ENCODE data around the gene FLNC.

Gene FLNC

GRCh38 chr7:128830231-128831177, at the start of gene FLNC:
TSS of gene FLNC (plus strand) at chr7:128830406. CDS start at chr7:128830638, 232 bp downstream.
- no peak for DNase-seq (ENCODE audit: low read depth in 2 of 2)

- no peak for DNase-seq (ENCODE audit: low read depth in 2 of 2)
Measured at GRCh38 chr7:128781126-128781525, 49.1 kb upstream of the FLNC start.

- DNase-seq (ENCODE audit: low read depth in 2 of 2), result no peak
Measured at GRCh38 chr7:128781851-128782250, 48.4 kb upstream of the FLNC start.

GRCh38 chr7:128783143-128783861, 46.9 kb upstream of the FLNC start:
- no peak for DNase-seq (ENCODE audit: low read depth in 2 of 2)

GRCh38 chr7:128785738-128786137, 44.5 kb upstream of the FLNC start:
- no peak for DNase-seq (ENCODE audit: low read depth in 2 of 2)

- no peak for DNase-seq (ENCODE audit: low read depth in 2 of 2)
Measured at GRCh38 chr7:128788446-128789412, 41.5 kb upstream of the FLNC start.

- no peak for DNase-seq (ENCODE audit: low read depth in 2 of 2)
Measured at GRCh38 chr7:128790315-128791041, 39.7 kb upstream of the FLNC start.

GRCh38 chr7:128791121-128791971, 38.9 kb upstream of the FLNC start, which contains the start of gene CCDC136:
TSS of gene CCDC136 (plus strand) at chr7:128791968. CDS start at chr7:128792412, 444 bp downstream.
- DNase-seq (ENCODE audit: low read depth in 2 of 2), result peak; percentile 52 to 55

- no peak for DNase-seq (ENCODE audit: low read depth in 2 of 2)
Measured at GRCh38 chr7:128791972-128792327, 38.3 kb upstream of the FLNC start.

- no peak for DNase-seq (ENCODE audit: low read depth in 2 of 2)
Measured at GRCh38 chr7:128792471-128793180, 37.6 kb upstream of the FLNC start.

GRCh38 chr7:128793181-128793547, 37.0 kb upstream of the FLNC start:
- DNase-seq (ENCODE audit: low read depth in 2 of 2), result no peak

- DNase-seq (ENCODE audit: low read depth in 2 of 2), result no peak
Measured at GRCh38 chr7:128794020-128794419, 36.2 kb upstream of the FLNC start.

GRCh38 chr7:128794436-128794835, 35.8 kb upstream of the FLNC start:
- DNase-seq (ENCODE audit: low read depth in 2 of 2), result no peak

GRCh38 chr7:128795129-128795528, 35.1 kb upstream of the FLNC start:
- no peak for DNase-seq (ENCODE audit: low read depth in 2 of 2)

GRCh38 chr7:128796327-128796726, 33.9 kb upstream of the FLNC start:
- DNase-seq (ENCODE audit: low read depth in 2 of 2), result no peak

- no peak for DNase-seq (ENCODE audit: low read depth in 2 of 2)
Measured at GRCh38 chr7:128799451-128799850, 30.8 kb upstream of the FLNC start.

GRCh38 chr7:128800567-128800966, 29.6 kb upstream of the FLNC start:
- DNase-seq (ENCODE audit: low read depth in 2 of 2), result no peak

- DNase-seq (ENCODE audit: low read depth in 2 of 2), result no peak
Measured at GRCh38 chr7:128801003-128801402, 29.2 kb upstream of the FLNC start.

- DNase-seq (ENCODE audit: low read depth in 2 of 2), result no peak
Measured at GRCh38 chr7:128801667-128802418, 28.4 kb upstream of the FLNC start.

All from activated CD8-positive, alpha-beta memory T cell treated with anti-CD3 and anti-CD28 coated beads for 4 hours (primary cell).